Left lung (tissue), 14 donors: Measurements from ENCODE around the gene NMD3. TPM values are rescaled to one million over a fixed set of nuclear protein-coding genes. Genes with fewer than 3 reads are reported as not detected.
"Not testable (repeated sequence)": the region's sequence is repeated elsewhere in the genome, so short reads cannot be mapped to it uniquely, and the experiment has no call there.

Source experiments
- ATAC-seq: fragments of 200-7000 bp; cut with Tn5 transposase; one replicate; pipeline ENCODE4 v1.9.1; 2020; ENCODE audit warnings: moderate library complexity
- DNase-seq, 4 donors: peaks; one replicate each; pipeline ENCODE4 v3.0.0-alpha.2; 2013 to 2020
- H3K27ac ChIP-seq, 2 donors: fragments of 200-600 bp; sonication (generic) in 1 of 2; one replicate each; pipeline versions ENCODE4 v1.5.0 to v1.8.0; 2020 to 2021
- H3K27me3 ChIP-seq, 2 donors: fragments of 200-600 bp; sonication (generic) in 1 of 2; one replicate each; pipeline versions ENCODE4 v1.5.0 to v1.8.0; 2020 to 2021
- H3K36me3 ChIP-seq, 2 donors: fragments of 200-600 bp; sonication (generic) in 1 of 2; one replicate each; pipeline versions ENCODE4 v1.5.0 to v1.8.0; 2020 to 2021
- H3K4me1 ChIP-seq, 2 donors: fragments of 200-600 bp; one replicate each; pipeline ENCODE4 v1.8.0; 2021
- H3K4me3 ChIP-seq, 2 donors: fragments of 200-600 bp; sonication (generic) in 1 of 2; one replicate each; pipeline versions ENCODE4 v1.5.0 to v1.8.0; 2020 to 2021; ENCODE audit warnings: mild to moderate bottlenecking in 1 of 2
- H3K9me3 ChIP-seq, 2 donors: fragments of 200-600 bp; sonication (generic) in 1 of 2; one replicate each; pipeline versions ENCODE4 v1.5.0 to v1.8.0; 2020 to 2021
- CTCF ChIP-seq, 2 donors: fragments of 200-600 bp; sonication (generic) in 1 of 2; IDR thresholded peaks; one replicate each; pipeline versions ENCODE4 v1.5.0 to v1.8.0; 2021; ENCODE audit warnings: antibody characterized with exemption in 2 of 2
- intact Hi-C, 2 donors: fragments of 100-400 bp; cut with DNase I; formaldehyde crosslinking; loops; one replicate each; pipeline versions ENCODE4 v1.11.2 to v1.14.2; 2022
- long read RNA-seq, 12 donors: library from polyadenylated mRNA in 2 of 12; unstranded in 2 of 12; transcript quantifications; one replicate each; pipeline ENCODE4 v2.0.0 and lab custom pipeline, GENCODE V29; 2019 to 2026
- polyA plus RNA-seq, 6 donors: library from polyadenylated mRNA; unstranded; fragments of 120-200 nt; gene quantifications; one replicate each; pipeline ENCODE4 v1.2.1, GENCODE V29; 2013; ENCODE audit not compliant: insufficient read length in 6 of 6
- total RNA-seq, 2 donors: library from RNA; stranded (reverse); fragmentation: NEBNext Ultra II Directional; extraction: Animal tissue kit (Norgen Biotek cat#: 25700); gene quantifications; one replicate each; pipeline ENCODE4 v1.2.1, GENCODE V29; 2021
- donor health status: DM: no; HTN: yes; CAD: no.
- donor health status: DM: no; HTN: no; CAD: no.

Gene NMD3
- total RNA-seq (10 to 100 TPM; 44.8 to 46.4 TPM), polyA plus RNA-seq (10 to 100 TPM; 51.6 to 62.2 (median 53.0) TPM)
- long read RNA-seq, donor 1, partial matches to known transcripts: 0 of 4 reads
- long read RNA-seq, donor 1, other reads (novel, unspliced or antisense): 0 of 4 reads
- long read RNA-seq, donor 2, transcript NMD3-201 (16 exons, 3,049 nt): major isoform, 6 of 7 reads
- long read RNA-seq, donor 2, partial matches to known transcripts: 0 of 7 reads
- long read RNA-seq, donor 2, other reads (novel, unspliced or antisense): 0 of 7 reads
- long read RNA-seq, donor 3, partial matches to known transcripts: 0 of 3 reads
- long read RNA-seq, donor 3, other reads (novel, unspliced or antisense): 0 of 3 reads
- long read RNA-seq, donor 4, partial matches to known transcripts: 1 of 3 reads
- long read RNA-seq, donor 4, other reads (novel, unspliced or antisense): 1 of 3 reads
- long read RNA-seq, donor 5, partial matches to known transcripts: 0 of 4 reads
- long read RNA-seq, donor 5, other reads (novel, unspliced or antisense): 0 of 4 reads
- long read RNA-seq, donor 6, partial matches to known transcripts: 0 of 2 reads
- long read RNA-seq, donor 6, other reads (novel, unspliced or antisense): 0 of 2 reads
- long read RNA-seq, donor 7, partial matches to known transcripts: 5 of 7 reads
- long read RNA-seq, donor 7, other reads (novel, unspliced or antisense): 0 of 7 reads
- long read RNA-seq, donor 8, transcript NMD3-201 (16 exons, 3,049 nt): major isoform, 7 of 8 reads
- long read RNA-seq, donor 8, partial matches to known transcripts: 0 of 8 reads
- long read RNA-seq, donor 8, other reads (novel, unspliced or antisense): 0 of 8 reads
- long read RNA-seq, donor 9: 0 reads
- long read RNA-seq, donor 10, partial matches to known transcripts: 0 of 2 reads
- long read RNA-seq, donor 10, other reads (novel, unspliced or antisense): 1 of 2 reads
- long read RNA-seq, donor 11, partial matches to known transcripts: 0 of 26 reads
- long read RNA-seq, donor 11, other reads (novel, unspliced or antisense): 21 of 26 reads
- long read RNA-seq, donor 12, partial matches to known transcripts: 0 of 4 reads
- long read RNA-seq, donor 12, other reads (novel, unspliced or antisense): 0 of 4 reads

GRCh38 chr3:161220850-161221753 lies at the start of gene NMD3:
NMD3 (plus strand) TSS chr3:161221311; CDS start chr3:161222014, 703 bp downstream.
- H3K27me3 ChIP-seq: no peaks in the 10 kb centered on the region
- ATAC-seq (peak; percentile 97), DNase-seq (peak; percentile 96 to 97 (median 96))
- peak within 1 kb of the TSS; percentile 93 for H3K27ac ChIP-seq
- no peaks in the 10 kb centered on the region for H3K9me3 ChIP-seq
- H3K4me3 ChIP-seq: peak within 1 kb of the TSS; percentile 91 to 92
- peaks cover 8 to 34% of the 10 kb centered on the region in 2 donors for H3K4me1 ChIP-seq
- intact Hi-C loops: no loop called here
- H3K36me3 ChIP-seq: peaks cover 0 to 15% of the 10 kb centered on the region in 2 donors
- TF ChIP-seq CTCF (IDR thresholded peaks at IDR 0.05): no peak

- intact Hi-C loops: no loop called here
- H3K27me3 ChIP-seq: no peaks in the 10 kb centered on the region
- DNase-seq: no peak
- peak in 1 of 2 donors; percentile 12 for TF ChIP-seq CTCF (IDR thresholded peaks at IDR 0.05)
- H3K27ac ChIP-seq: no peak overlapping the region
- peak; percentile 50 for ATAC-seq
- peaks cover 0 to 6% of the 10 kb centered on the region in 2 donors for H3K9me3 ChIP-seq
- no peak overlapping the region for H3K4me3 ChIP-seq
- H3K4me1 ChIP-seq: no peaks in the 10 kb centered on the region
- no peaks in the 10 kb centered on the region for H3K36me3 ChIP-seq
Measured at GRCh38 chr3:161171639-161172552, 49.2 kb upstream of the NMD3 start.

- no peak for TF ChIP-seq CTCF (IDR thresholded peaks at IDR 0.05)
- peaks cover 0 to 6% of the 10 kb centered on the region in 2 donors for H3K9me3 ChIP-seq
- H3K4me1 ChIP-seq: no peaks in the 10 kb centered on the region
- no peaks in the 10 kb centered on the region for H3K36me3 ChIP-seq
- no peak overlapping the region for H3K4me3 ChIP-seq
- no peak for ATAC-seq
- H3K27me3 ChIP-seq: no peaks in the 10 kb centered on the region
- intact Hi-C loops: no loop called here
- DNase-seq: no peak
- H3K27ac ChIP-seq: no peak overlapping the region
Measured at GRCh38 chr3:161175506-161175905, 45.6 kb upstream of the NMD3 start.

DNA sequence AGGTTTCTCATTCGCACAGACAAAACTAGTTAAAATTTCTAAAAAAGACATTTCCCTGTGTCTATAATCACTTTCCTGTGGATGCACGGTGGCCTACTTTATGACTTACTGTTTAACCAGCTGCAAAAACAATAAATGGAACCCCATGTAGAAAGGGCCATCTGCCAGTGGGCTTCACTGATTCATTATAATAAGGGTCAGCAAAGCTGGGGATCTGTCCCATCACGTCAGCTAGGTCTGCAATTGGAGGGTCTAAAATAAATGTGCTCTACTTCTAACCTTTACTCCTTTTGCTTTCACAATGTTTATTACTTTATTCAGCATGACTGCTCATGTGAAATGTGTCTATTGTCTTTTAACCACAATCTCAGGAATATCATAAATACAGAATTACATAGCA lies 43.1 kb upstream of the NMD3 start:
- DNase-seq (no peak), ATAC-seq (no peak)
- Histone ChIP-seq H3K27me3 (no peaks in the 10 kb centered on the region), H3K4me1 (no peaks in the 10 kb centered on the region), H3K36me3 (no peaks in the 10 kb centered on the region), H3K9me3 (peaks cover 0 to 6% of the 10 kb centered on the region in 2 donors), H3K4me3 (no peak overlapping the region), H3K27ac (no peak overlapping the region)
- no peak for TF ChIP-seq CTCF (IDR thresholded peaks at IDR 0.05)
- intact Hi-C loops: no loop called here

DNA sequence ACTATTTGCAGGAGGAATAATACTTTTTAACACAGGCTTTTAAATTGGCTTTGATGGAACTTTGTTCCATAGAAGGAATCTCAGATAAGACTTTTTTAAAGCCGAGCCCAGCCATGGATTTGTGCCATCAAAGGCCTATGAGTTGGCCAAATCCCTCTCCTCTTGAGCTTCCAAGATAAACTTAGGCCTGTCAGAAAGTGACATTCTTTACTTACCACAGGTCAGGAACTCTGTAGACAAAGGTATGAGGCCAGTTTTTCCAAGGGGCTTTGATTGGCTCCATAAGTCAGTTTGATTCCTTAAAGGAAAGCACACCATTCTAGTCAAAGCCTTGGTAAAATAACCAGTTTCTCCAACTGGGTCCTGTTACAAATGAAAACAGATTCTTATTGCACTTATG lies 39.7 kb upstream of the NMD3 start:
- H3K27me3 ChIP-seq, H3K4me3 ChIP-seq, ATAC-seq, H3K9me3 ChIP-seq, intact Hi-C loops, H3K4me1 ChIP-seq, H3K36me3 ChIP-seq, H3K27ac ChIP-seq, DNase-seq: not testable (repeated sequence)
